A673 (cell line): ENCODE measurements around the gene WDR11.

ENCODE experiments used
- CTCF ChIP-seq: fragments of 300-800, 200-600 bp; sonication (generic); conservative IDR thresholded peaks from 2 replicates; pipeline ENCODE4 v1.5.1; 2017; ENCODE audit warnings: low read depth, mild to moderate bottlenecking, antibody characterized with exemption, low read length, moderate library complexity, mixed read lengths
- EZH2 ChIP-seq: fragments of 200-600 bp; sonication (generic); IDR thresholded peaks from 2 replicates; pipeline ENCODE4 v1.6.1; 2017; ENCODE audit warnings: borderline replicate concordance, low read depth, mild to moderate bottlenecking, mixed read lengths, antibody characterized with exemption, low read length; ENCODE audit not compliant: poor library complexity, severe bottlenecking

GRCh38 chr10:120841522-120842189 lies 9.5 kb upstream of the WDR11 start:
- TF ChIP-seq EZH2 (no peak), CTCF (no peak)
